MCF 10A (cell line): ENCODE results near the gene PLEKHG3. TPM values are rescaled to one million over a fixed set of nuclear protein-coding genes. Genes with fewer than 3 reads are reported as not detected.

ENCODE experiments used
- BruUV-seq: library from RNA; stranded (reverse); fragments of 400-500 nt; replicated peaks from 2 replicates; lab custom pipeline; 2021; lab: Mats Ljungman, UMichigan
- CTCF ChIA-PET: fragments of 300-600 bp; sonication (Branson Sonifier 250); formaldehyde crosslinking; extraction: SDS; loops from one replicate; lab custom pipeline; 2021; ENCODE audit warnings: antibody characterized with exemption, inconsistent platforms; lab: Yijun Ruan, JAX
- POLR2A ChIA-PET: fragments of 300-600, 350-650 bp; sonication (Branson Sonifier 250); formaldehyde crosslinking; extraction: SDS; loops from one replicate; lab custom pipeline; 2020; ENCODE audit warnings: antibody characterized with exemption, inconsistent platforms; lab: Yijun Ruan, JAX
- DNase-seq: peaks from one replicate; pipeline ENCODE4 v3.0.0-alpha.2; 2018; ENCODE audit not compliant: unreplicated experiment
- H3K27ac Mint-ChIP-seq: one replicate; pipeline ENCODE4 v1.8.0; 2022; ENCODE audit warnings: mild to moderate bottlenecking, low read depth, mixed read lengths; ENCODE audit not compliant: unreplicated experiment
- H3K27me3 Mint-ChIP-seq: one replicate; pipeline ENCODE4 v1.8.0; 2022; ENCODE audit warnings: mixed read lengths; ENCODE audit not compliant: insufficient read depth, unreplicated experiment
- H3K36me3 Mint-ChIP-seq: one replicate; pipeline ENCODE4 v1.8.0; 2022; ENCODE audit warnings: mild to moderate bottlenecking, moderate library complexity, mixed read lengths; ENCODE audit not compliant: insufficient read depth, unreplicated experiment
- H3K4me1 Mint-ChIP-seq: one replicate; pipeline ENCODE4 v1.8.0; 2022; ENCODE audit warnings: mixed read lengths; ENCODE audit not compliant: insufficient read depth, unreplicated experiment
- H3K4me3 Mint-ChIP-seq: one replicate; pipeline ENCODE4 v1.8.0; 2022; ENCODE audit warnings: mild to moderate bottlenecking, moderate library complexity, mixed read lengths; ENCODE audit not compliant: unreplicated experiment
- H3K9me3 Mint-ChIP-seq: one replicate; pipeline ENCODE4 v1.8.0; 2022; ENCODE audit warnings: mixed read lengths; ENCODE audit not compliant: unreplicated experiment
- CTCF ChIP-seq: fragments of 200-600 bp; IDR thresholded peaks from one replicate; pipeline ENCODE4 v1.8.0; 2022; ENCODE audit warnings: antibody characterized with exemption, mild to moderate bottlenecking; ENCODE audit not compliant: unreplicated experiment
- intact Hi-C: fragments of 100-400 bp; cut with micrococcal nuclease; formaldehyde crosslinking; loops from 2 replicates; pipeline ENCODE4 v1.14.1; 2022
- total RNA-seq: library from RNA; stranded (reverse); gene quantifications from 2 replicates; pipeline ENCODE4 v1.2.3, GENCODE V29; 2022

PLEKHG3 gene
- total RNA-seq, 1 experiment from 2014 or later, result 72.8 TPM

GRCh38 chr14:64693810-64694165, 10.4 kb upstream of the PLEKHG3 start:
- Mint-ChIP-seq H3K4me3 (no peak overlapping the region), H3K36me3 (no peaks in the 10 kb centered on the region), H3K9me3 (no peaks in the 10 kb centered on the region), H3K27ac (no peak overlapping the region), H3K27me3 (no peaks in the 10 kb centered on the region), H3K4me1 (peaks cover 15% of the 10 kb centered on the region)
- POLR2A ChIA-PET, result interaction anchor here (1.1 to 4.7 kb wide), 3 partner anchors 11 to 26 kb away, joined by 3 to 56 read pairs (median 5); partner anchors contain the start of gene PLEKHG3
- intact Hi-C loops, result no loop called here
- no peak for DNase-seq
- CTCF ChIA-PET, result interaction anchor here (0.7 to 1.2 kb wide), 2 partner anchors 11 to 46 kb away, joined by 3 read pairs; no protein-coding TSS in a partner anchor
- TF ChIP-seq CTCF, result no peak
- BruUV-seq, result no TSS peak

GRCh38 chr14:64695071-64695470, 9.2 kb upstream of the PLEKHG3 start:
- POLR2A ChIA-PET, result interaction anchor here (1.1 to 4.7 kb wide), 3 partner anchors 10 to 67 kb away, joined by 3 to 56 read pairs (median 5); partner anchors contain the start of gene PLEKHG3
- CTCF ChIA-PET, result interaction anchor here (0.6 to 1.2 kb wide), 3 partner anchors 13 to 92 kb away, joined by 3 read pairs; no protein-coding TSS in a partner anchor
- Mint-ChIP-seq H3K4me3 (no peak overlapping the region), H3K27me3 (no peaks in the 10 kb centered on the region), H3K4me1 (peaks cover 8% of the 10 kb centered on the region), H3K36me3 (no peaks in the 10 kb centered on the region), H3K9me3 (no peaks in the 10 kb centered on the region), H3K27ac (no peak overlapping the region)
- intact Hi-C loops, result no loop called here
- DNase-seq, result no peak
- no peak for TF ChIP-seq CTCF
- no TSS peak for BruUV-seq

- POLR2A ChIA-PET, result interaction anchor here (0.7 to 1.3 kb wide), 4 partner anchors 8 to 66 kb away, joined by 3 to 6 read pairs (median 4); no protein-coding TSS in a partner anchor
- intact Hi-C loops, result no loop called here
- CTCF ChIA-PET, result interaction anchor here (0.6 to 2.8 kb wide), 3 partner anchors 14 to 68 kb away, joined by 3 to 8 read pairs (median 4); no protein-coding TSS in a partner anchor
- H3K9me3 Mint-ChIP-seq, result no peaks in the 10 kb centered on the region
- TF ChIP-seq CTCF, result no peak
- H3K4me1 Mint-ChIP-seq, result peaks cover 8% of the 10 kb centered on the region
- H3K36me3 Mint-ChIP-seq, result no peaks in the 10 kb centered on the region
- no peak overlapping the region for H3K4me3 Mint-ChIP-seq
- no peak for DNase-seq
- no peaks in the 10 kb centered on the region for H3K27me3 Mint-ChIP-seq
- no TSS peak for BruUV-seq
- H3K27ac Mint-ChIP-seq, result no peak overlapping the region
Observed at GRCh38 chr14:64696355-64696857, 7.8 kb upstream of the PLEKHG3 start.

GRCh38 chr14:64698903-64699302, 5.3 kb upstream of the PLEKHG3 start:
- no TSS peak for BruUV-seq
- TF ChIP-seq CTCF, result no peak
- no peak overlapping the region for H3K27ac Mint-ChIP-seq
- H3K4me3 Mint-ChIP-seq, result no peak overlapping the region
- DNase-seq, result no peak
- H3K4me1 Mint-ChIP-seq, result peaks cover 17% of the 10 kb centered on the region
- no peaks in the 10 kb centered on the region for H3K9me3 Mint-ChIP-seq
- ChIA-PET CTCF (interaction anchor here (1.1 to 1.7 kb wide), 3 partner anchors 10 to 27 kb away, joined by 3 to 4 read pairs (median 4); no protein-coding TSS in a partner anchor), POLR2A (interaction anchor here (2.0 to 11.2 kb wide), 2 partner anchors 10 to 23 kb away, joined by 6 to 386 read pairs; no protein-coding TSS in a partner anchor)
- H3K36me3 Mint-ChIP-seq, result no peaks in the 10 kb centered on the region
- intact Hi-C loops, result no loop called here
- no peaks in the 10 kb centered on the region for H3K27me3 Mint-ChIP-seq
